Activated effector memory CD4-positive, alpha-beta T cell treated with anti-CD3 and anti-CD28 coated beads, Interleukin-2, amount 50 U/mL, for 16 hours (primary cell): Measurements from ENCODE around the gene CCSER2.
"Not testable (repeated sequence)": the region's sequence is repeated elsewhere in the genome, so short reads cannot be mapped to it uniquely, and the experiment has no call there.

ENCODE experiments used
- DNase-seq: peaks from one replicate; pipeline ENCODE4 v3.0.0-alpha.2; 2020

CCSER2 gene

GRCh38 chr10:84317174-84317573 lies 11.2 kb upstream of the CCSER2 start:
- DNase-seq, result no peak

GRCh38 chr10:84321902-84322301 lies 6.5 kb upstream of the CCSER2 start:
- DNase-seq, result no peak

DNA sequence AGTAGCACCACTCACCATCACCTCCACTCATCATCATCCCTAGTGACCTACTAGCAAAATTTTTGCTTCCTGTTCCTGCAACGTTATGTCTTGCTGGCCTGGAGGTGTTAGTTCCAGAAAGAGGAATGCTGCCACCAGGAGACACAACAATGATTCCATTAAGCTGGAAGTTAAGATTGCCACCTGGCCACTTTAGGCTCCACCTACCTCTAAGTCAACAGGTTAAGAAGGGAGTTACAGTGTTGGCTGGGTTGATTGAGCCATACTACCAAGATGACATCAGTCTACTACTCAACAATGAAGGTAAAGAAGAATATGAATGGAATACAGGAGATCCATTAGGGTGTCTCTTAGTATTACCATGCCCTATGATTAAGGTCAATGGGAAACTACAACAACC lies 4.8 kb upstream of the CCSER2 start:
- not testable (repeated sequence) for DNase-seq

- DNase-seq, result not testable (repeated sequence)
Measured at GRCh38 chr10:84326995-84327394, 1.4 kb upstream of the CCSER2 start.

- peak; percentile 85 for DNase-seq
Measured at GRCh38 chr10:84329196-84329611, 815 bp downstream of the CCSER2 start.

DNA sequence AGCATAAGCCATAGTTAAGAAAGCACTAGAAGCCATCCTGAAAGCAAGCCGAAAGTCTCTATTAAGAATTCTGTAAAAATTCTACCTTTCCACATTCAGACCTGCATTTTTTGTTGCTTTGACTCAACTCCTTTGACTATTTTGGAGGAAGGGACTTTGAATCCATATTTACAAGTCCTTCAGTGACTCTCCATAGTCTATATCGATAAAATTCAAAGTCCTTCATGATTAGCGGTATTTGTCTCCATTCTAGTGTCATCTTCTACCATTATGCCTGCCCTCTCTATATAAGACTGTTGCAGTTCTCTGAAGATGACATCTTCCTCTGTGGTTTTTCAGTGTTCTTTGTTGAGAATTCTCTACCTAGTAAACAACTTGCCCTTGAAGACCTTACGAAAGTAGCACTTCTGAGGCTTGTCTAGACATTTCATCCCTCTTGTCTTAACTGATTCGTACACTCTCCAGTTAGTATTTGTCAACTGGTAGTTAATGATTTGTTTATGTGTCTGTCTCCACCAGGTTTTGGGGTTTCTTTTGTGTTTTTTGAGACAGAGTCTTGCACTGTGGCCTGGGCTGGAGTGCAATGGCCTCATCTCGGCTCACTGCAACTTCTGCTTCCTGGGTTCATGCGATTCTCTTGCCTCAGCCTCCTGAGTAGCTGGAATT lies 1.7 kb downstream of the CCSER2 start:
- no peak for DNase-seq

- DNase-seq, result no peak
Measured at GRCh38 chr10:84331091-84331490, 2.7 kb downstream of the CCSER2 start.

- DNase-seq, result peak; percentile 86
Measured at GRCh38 chr10:84333864-84334451, 5.6 kb downstream of the CCSER2 start.

- DNase-seq, result no peak
Measured at GRCh38 chr10:84334811-84335210, 6.4 kb downstream of the CCSER2 start.

- DNase-seq, result no peak
Measured at GRCh38 chr10:84335516-84335915, 7.1 kb downstream of the CCSER2 start.

DNA sequence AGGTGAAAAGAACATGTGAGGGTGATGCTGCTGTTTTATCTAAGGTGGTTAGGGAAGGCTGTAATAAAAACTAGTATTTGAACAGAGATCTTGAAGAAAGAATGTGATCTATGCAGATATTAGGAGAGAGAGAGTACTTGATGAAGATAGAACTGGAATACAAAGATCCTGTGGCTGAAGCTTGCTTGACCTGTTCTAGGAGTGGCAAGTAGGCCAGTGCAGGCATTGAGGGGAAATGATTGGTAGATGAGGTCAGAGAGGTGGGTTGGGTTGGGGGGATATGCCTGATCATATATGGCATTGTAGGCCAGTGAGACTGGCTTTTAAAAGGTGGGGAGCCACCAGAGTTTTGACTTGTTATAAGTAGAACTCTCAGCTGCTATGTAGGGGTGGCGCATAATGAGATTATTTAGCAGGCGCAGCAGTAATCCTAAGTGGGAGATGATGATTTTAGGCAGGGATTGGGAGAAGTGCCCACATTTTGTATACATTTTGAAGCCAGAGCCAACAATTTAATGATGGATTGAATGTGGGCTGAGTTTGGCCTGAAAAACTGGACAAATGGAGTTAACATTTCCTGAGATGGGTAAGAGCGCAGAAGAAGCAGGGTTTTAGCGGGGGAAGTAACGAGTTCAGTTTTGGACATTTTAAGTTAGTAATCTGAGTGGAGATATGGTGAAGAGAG lies 8.2 kb downstream of the CCSER2 start:
- no peak for DNase-seq

DNA sequence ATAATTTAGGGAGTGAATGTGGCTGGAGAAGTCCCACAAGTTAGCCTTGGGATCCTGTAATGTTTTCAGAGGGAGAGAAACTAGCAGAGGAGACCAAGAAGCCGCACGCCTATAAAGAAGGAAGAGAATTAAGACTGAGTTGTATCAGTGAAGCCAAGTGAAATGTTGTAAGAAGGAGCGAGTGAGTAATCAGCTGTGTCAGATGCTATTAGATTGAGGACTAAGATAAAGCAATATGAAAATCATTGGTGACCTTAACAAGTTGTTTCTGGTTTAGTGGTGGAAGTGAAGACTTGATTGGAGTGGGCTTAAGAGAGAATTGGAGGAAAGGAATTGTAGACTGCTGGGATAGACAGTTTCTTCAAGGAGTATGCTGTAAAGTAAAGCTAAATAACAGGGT lies 8.8 kb downstream of the CCSER2 start:
- no peak for DNase-seq

GRCh38 chr10:84339025-84339424 lies 10.6 kb downstream of the CCSER2 start:
- no peak for DNase-seq

DNA sequence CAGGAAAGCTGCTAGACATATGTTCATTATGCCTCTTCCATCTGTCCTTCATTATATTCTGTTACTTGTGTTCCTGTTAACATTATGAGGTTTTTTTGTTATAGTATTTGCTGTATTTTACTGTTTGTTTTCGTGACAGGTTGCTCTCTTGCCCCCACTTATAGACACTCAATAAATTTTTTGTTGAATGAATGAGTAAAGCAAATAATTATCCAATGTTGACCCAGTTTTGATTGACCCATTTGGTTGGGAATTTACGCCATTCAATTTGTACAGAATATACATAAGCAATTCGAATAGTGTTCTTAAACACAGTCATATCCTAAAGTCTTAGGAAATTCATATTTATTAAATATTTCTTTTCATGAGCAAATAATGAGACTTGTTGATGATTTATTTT lies 11.8 kb downstream of the CCSER2 start:
- DNase-seq, result no peak

GRCh38 chr10:84340632-84341537 lies 12.5 kb downstream of the CCSER2 start:
- no peak for DNase-seq

DNA sequence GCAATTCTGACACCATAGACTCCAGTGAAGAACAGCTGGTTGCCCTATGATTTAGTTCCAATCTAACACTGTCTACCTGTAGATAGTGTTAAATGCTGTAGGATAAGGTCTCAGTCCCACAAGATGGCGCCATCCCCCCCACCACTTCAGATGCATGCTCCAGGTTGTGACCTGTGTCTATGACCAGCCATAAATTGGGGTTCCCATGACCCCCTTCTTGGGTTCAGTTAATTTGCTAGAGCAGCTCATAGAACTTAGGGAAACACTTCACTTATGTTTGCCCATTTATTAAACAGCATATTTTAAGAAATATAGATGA lies 13.1 kb downstream of the CCSER2 start:
- DNase-seq, result no peak

DNA sequence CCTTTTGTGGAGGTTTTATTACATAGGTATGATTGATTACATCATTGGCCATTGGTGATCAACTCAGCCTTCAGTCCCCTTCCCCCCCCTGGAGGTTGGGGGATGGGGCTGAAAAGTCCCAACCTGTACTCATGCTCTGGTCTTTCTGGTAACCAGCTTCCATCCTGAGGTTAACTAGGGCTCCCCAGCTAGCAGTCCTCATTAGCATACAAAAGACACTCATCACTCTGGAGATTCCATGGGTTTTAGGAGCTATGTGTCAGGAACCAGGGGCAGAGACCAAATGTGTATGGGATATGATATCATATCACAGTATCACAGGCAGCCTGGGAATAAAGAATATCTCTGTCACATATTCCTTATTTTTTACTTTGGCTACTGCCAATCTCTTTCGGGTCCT lies 13.6 kb downstream of the CCSER2 start:
- no peak for DNase-seq

GRCh38 chr10:84342584-84342983 lies 14.2 kb downstream of the CCSER2 start:
- no peak for DNase-seq

GRCh38 chr10:84343831-84344230 lies 15.4 kb downstream of the CCSER2 start:
- no peak for DNase-seq

DNA sequence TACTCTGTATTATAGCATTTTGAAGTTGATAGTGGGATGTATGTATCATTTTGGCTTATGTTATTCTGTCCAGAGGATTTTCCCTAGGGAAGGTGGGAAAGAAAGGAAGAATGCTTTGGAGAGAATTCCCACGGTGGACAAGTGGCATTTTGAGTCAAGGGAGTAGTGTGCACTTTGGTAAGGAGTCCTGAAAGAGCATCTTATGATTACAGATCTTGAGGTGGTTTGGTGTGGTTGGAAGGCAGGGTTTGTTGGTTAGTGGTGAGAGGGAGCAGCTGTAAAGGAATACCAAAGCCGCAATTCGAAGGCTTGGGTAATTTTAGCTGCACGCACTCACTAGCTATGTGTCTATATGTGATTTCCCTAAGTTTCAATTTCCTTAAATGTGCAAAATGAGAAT lies 16.1 kb downstream of the CCSER2 start:
- DNase-seq, result no peak

DNA sequence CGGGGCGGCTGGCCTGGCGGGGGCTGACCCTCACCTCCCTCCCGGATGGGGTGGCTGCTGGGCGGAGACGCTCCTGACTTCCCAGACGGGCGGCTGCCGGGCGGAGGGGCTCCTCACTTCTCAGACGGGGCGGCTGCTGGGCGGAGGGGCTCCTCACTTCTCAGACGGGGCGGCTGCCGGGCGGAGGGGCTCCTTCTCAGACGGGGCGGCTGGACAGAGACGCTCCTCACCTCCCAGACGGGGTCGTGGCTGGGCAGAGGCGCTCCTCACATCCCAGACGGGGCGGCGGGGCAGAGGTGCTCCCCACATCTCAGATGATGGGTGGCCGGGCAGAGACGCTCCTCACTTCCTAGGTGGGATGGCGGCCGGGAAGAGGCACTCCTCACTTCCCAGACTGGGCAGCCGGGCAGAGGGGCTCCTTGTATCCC lies 19.2 kb downstream of the CCSER2 start:
- not testable (repeated sequence) for DNase-seq

DNA sequence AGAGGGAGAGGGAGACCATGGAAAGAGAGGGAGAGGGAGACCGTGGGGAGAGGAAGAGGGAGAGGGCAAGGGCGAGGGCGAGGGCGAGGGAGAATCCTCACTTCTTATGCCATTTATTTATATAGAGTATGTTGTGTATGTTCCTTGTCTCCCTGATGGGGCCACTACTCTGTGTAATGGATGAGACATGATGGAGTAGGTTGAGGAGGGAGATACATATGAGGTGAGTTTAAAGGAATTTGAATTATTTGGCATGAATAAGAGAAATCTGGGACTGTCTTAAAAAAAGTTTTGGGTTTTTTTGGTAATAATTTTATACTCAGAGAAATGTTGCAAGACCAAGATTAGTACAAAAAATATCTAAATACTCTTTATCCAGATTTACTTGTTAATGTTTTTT lies 20.1 kb downstream of the CCSER2 start:
- no peak for DNase-seq

GRCh38 chr10:84348860-84349259 lies 20.5 kb downstream of the CCSER2 start:
- no peak for DNase-seq
